Measurements from ENCODE around the gene MBNL1. TPM values are rescaled to one million over a fixed set of nuclear protein-coding genes. Genes with fewer than 3 reads are reported as not detected.

Gene MBNL1
- total RNA-seq, 4 donors from 2014 or later, result 413 to 774 (median 604) TPM

GRCh38 chr3:152298393-152299248 lies 29.9 kb downstream of the MBNL1 start:
- TF ChIP-seq, protein P1, sequence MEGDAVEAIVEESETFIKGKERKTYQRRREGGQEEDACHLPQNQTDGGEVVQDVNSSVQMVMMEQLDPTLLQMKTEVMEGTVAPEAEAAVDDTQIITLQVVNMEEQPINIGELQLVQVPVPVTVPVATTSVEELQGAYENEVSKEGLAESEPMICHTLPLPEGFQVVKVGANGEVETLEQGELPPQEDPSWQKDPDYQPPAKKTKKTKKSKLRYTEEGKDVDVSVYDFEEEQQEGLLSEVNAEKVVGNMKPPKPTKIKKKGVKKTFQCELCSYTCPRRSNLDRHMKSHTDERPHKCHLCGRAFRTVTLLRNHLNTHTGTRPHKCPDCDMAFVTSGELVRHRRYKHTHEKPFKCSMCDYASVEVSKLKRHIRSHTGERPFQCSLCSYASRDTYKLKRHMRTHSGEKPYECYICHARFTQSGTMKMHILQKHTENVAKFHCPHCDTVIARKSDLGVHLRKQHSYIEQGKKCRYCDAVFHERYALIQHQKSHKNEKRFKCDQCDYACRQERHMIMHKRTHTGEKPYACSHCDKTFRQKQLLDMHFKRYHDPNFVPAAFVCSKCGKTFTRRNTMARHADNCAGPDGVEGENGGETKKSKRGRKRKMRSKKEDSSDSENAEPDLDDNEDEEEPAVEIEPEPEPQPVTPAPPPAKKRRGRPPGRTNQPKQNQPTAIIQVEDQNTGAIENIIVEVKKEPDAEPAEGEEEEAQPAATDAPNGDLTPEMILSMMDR (IDR thresholded peaks at IDR 0.05; ENCODE audit: low read depth), result no peak

DNA sequence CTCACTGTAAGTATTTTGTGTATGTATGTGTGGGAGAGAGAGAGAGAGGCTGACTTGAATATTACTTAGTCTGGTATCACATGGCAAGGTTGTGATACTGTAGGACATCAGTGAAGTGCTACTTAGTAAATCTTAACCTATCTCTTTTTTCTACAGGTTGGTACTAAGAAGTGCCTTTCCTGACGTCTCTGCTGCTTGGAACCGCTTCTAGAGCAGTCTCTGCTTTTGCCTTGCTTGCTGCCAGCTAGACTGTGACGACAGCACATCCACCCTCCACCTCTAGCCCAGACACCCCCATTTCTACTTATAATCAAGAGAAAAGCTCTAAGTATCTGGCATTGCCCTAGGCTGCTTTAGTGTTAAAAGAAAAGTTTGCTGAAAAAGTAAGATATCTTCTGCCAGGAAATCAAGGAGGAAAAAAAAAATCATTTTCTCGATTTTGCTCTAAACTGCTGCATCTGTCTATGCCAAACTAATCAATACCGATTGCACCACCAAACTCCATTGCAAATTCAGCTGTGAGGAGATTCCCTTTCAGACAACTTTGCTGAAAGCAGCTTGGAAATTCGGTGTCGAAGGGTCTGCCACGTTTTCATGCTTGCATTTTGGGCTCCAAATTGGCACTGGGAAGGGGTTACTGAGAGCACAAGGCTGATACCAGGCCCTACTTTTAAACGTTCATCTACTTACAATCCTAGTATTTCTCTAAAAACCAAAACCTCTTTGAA lies 30.7 kb downstream of the MBNL1 start:
- TF ChIP-seq, protein P1 (IDR thresholded peaks at IDR 0.05; ENCODE audit: low read depth), result no peak

DNA sequence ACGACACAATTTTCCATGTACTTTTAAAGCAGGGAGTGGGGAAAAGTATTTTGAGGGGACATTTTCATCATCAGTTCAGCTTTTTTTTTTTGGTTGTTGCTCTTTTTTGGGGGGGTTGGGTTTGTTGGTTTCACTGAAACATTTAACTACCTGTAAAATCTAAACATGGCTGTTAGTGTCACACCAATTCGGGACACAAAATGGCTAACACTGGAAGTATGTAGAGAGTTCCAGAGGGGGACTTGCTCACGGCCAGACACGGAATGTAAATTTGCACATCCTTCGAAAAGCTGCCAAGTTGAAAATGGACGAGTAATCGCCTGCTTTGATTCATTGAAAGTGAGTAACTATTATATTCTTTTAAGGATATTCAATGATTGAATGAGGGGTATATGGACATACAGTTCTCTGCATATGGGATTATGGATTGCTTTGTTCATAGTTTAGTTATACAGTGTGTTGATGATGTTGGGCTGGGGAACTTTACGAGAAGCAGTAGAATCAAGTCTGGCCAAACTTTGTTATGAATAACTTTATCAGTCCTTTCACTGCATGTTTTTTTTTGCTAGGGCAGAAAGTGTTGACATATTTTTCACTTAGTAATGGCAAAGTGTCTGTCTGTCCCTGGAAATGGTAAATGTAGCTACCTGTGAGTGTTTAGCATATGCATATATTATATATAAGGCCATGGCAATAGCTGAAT lies 31.5 kb downstream of the MBNL1 start:
- TF ChIP-seq, protein P1 (IDR thresholded peaks at IDR 0.05; ENCODE audit: low read depth), result no peak

DNA sequence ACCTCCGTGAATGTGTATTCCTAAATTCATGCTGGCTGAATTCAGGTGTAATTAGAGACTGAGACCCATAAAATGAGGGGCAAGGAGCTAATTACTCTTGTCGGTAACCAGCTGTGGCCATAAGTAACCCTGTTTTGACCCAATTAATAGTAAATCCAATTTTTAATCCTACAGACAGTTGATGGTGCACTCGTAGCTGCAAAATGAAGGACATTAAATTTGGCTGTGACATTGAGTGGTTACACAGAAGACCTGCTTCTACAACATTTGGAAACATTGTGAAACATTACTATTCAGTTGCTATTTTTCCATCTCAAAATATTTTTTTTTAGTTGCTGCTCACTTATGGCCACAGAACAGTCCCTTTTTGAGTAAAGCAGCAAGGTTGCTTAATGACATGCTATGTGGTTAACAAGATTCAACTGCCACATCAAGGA lies 33.0 kb downstream of the MBNL1 start:
- TF ChIP-seq, protein P1 (IDR thresholded peaks at IDR 0.05; ENCODE audit: low read depth), result no peak

DNA sequence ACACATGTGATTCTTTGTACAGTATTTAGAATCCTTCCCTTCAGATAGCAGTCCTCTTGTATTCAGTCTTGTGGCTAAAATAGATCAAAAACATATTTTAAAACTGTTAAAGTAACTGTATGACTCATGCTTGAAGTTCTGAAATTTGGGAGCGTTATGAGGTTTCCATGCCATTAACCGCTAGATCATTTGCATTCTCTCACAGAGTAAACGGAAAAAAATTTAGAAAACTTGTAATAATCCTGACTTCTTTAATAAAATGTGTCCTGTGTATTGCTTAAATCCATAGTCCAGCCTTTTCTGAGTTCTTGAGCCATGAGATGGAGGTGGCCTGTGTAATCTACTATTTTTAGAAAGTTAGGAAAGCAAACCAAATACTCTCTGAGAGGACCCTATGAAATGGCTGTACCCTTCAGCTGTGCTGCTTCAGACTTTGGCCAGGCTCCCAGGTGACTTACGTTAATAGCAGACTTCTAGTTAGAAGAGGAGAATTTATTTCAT lies 33.8 kb downstream of the MBNL1 start:
- TF ChIP-seq, protein P1 (IDR thresholded peaks at IDR 0.05; ENCODE audit: low read depth), result no peak

GRCh38 chr3:152304160-152304559 lies 35.4 kb downstream of the MBNL1 start:
- TF ChIP-seq, protein P1 (IDR thresholded peaks at IDR 0.05; ENCODE audit: low read depth), result no peak
